Keratinocyte (primary cell): ENCODE data around the gene UROC1. TPM values are rescaled to one million over a fixed set of nuclear protein-coding genes. Genes with fewer than 3 reads are reported as not detected.
A peak's percentile ranks its signal among the peaks of the same experiment; 100 is the strongest.

Source experiments
- DNase-seq: peaks from one replicate; pipeline ENCODE4 v3.0.0-alpha.2; 2011; ENCODE audit warnings: low read depth, missing footprints, low spot score
- FAIRE-seq: peaks from 2 replicates; lab custom pipeline; 2011; peaks lifted over from hg19 to GRCh38; lab: Jason Lieb, UNC
- H2AFZ ChIP-seq: 2 replicates; pipeline ENCODE4 v1.6.0; 2012; ENCODE audit warnings: low read length, control low read depth, inconsistent platforms; ENCODE audit not compliant: control insufficient read depth
- H3K27ac ChIP-seq: 2 replicates; pipeline ENCODE4 v1.5.1; 2011; ENCODE audit warnings: low read length; ENCODE audit not compliant: control insufficient read depth, insufficient read depth
- H3K27me3 ChIP-seq: 3 replicates; pipeline ENCODE4 v1.6.0; 2011; ENCODE audit warnings: low read length; ENCODE audit not compliant: control insufficient read depth, insufficient read depth; ENCODE audit errors: extremely low read depth
- H3K36me3 ChIP-seq, 2 experiments: 2 replicates in 1 of 2; 3 replicates in 1 of 2; pipeline ENCODE4 v1.5.1; 2011; ENCODE audit warnings: low read length in 2 of 2, mild to moderate bottlenecking in 1 of 2; ENCODE audit not compliant: control insufficient read depth in 2 of 2, insufficient read depth in 2 of 2; ENCODE audit errors: extremely low read depth in 1 of 2
- H3K4me1 ChIP-seq: 3 replicates; pipeline ENCODE4 v1.5.1; 2011; ENCODE audit warnings: low read length; ENCODE audit not compliant: control insufficient read depth, insufficient read depth; ENCODE audit errors: extremely low read depth
- H3K4me2 ChIP-seq: 3 replicates; pipeline ENCODE4 v1.6.0; 2011; ENCODE audit warnings: low read depth, low read length; ENCODE audit not compliant: control insufficient read depth, insufficient read depth; ENCODE audit errors: extremely low read depth
- H3K4me3 ChIP-seq, 3 experiments: fragments of 200-600 bp in 1 of 3; sonication (generic) in 1 of 3; 2 replicates in 2 of 3; 3 replicates in 1 of 3; pipeline ENCODE4 v1.5.1; 2011 to 2016; ENCODE audit warnings: low read length in 3 of 3, mild to moderate bottlenecking in 3 of 3, control low read depth in 2 of 3, inconsistent platforms in 1 of 3, low read depth in 1 of 3, mixed read lengths in 1 of 3, mixed run types in 1 of 3, moderate library complexity in 1 of 3; ENCODE audit not compliant: control insufficient read depth in 2 of 3, insufficient read depth in 2 of 3; ENCODE audit errors: extremely low read depth in 1 of 3
- H3K79me2 ChIP-seq: 2 replicates; pipeline ENCODE4 v1.6.0; 2012; ENCODE audit warnings: low read length; ENCODE audit not compliant: control insufficient read depth, insufficient read depth
- H3K9ac ChIP-seq: 3 replicates; pipeline ENCODE4 v1.6.0; 2011; ENCODE audit warnings: low read length; ENCODE audit not compliant: control insufficient read depth, insufficient read depth; ENCODE audit errors: extremely low read depth
- H3K9me1 ChIP-seq: 3 replicates; pipeline ENCODE4 v1.6.0; 2011; ENCODE audit warnings: low read length; ENCODE audit not compliant: control insufficient read depth, insufficient read depth; ENCODE audit errors: extremely low read depth
- H3K9me3 ChIP-seq: 2 replicates; pipeline ENCODE4 v1.5.1; 2012; ENCODE audit warnings: low read depth, low read length; ENCODE audit not compliant: control insufficient read depth
- H4K20me1 ChIP-seq: 3 replicates; pipeline ENCODE4 v1.6.0; 2011; ENCODE audit warnings: low read length; ENCODE audit not compliant: control insufficient read depth, insufficient read depth; ENCODE audit errors: extremely low read depth
- CTCF ChIP-seq, 3 experiments: IDR thresholded peaks in 1 of 3; conservative IDR thresholded peaks in 1 of 3; optimal IDR thresholded peaks in 1 of 3; 2 replicates in 2 of 3; 3 replicates in 1 of 3; pipeline versions ENCODE3 to v1.5.1; 2011; ENCODE audit warnings: low read length in 3 of 3, mild to moderate bottlenecking in 3 of 3, moderate library complexity in 2 of 3, control low read depth in 1 of 3, inconsistent platforms in 1 of 3; ENCODE audit not compliant: insufficient read depth in 2 of 3; ENCODE audit errors: extremely low read depth in 1 of 3
- EZH2 ChIP-seq: IDR thresholded peaks from one replicate; pipeline ENCODE4 v1.6.1; 2012; ENCODE audit warnings: inconsistent platforms, mild to moderate bottlenecking, low read length, moderate library complexity
- dilution Hi-C: fragments of 300-500 bp; cut with MboI; formaldehyde crosslinking; loops from one replicate; pipeline ENCODE4 v1.7.0; 2020; ENCODE audit warnings: low sequenced_read_pairs; ENCODE audit not compliant: extremely low pct_ligation_motif_present
- polyA plus RNA-seq, 5 experiments: library from polyadenylated mRNA; depleted of rRNA in 3 of 5; stranded (reverse) in 3 of 5; stranded (forward) in 1 of 5; unstranded in 1 of 5; fragments of >200 nt; gene quantifications; 1 replicate in 1 of 5; 2 replicates in 3 of 5; 3 replicates in 1 of 5; pipeline versions ENCODE4 v1.2.1 to v1.2.3, GENCODE V29; 2011 to 2012; ENCODE audit warnings: missing spikeins in 2 of 5, low read depth in 1 of 5, low replicate concordance in 1 of 5

The UROC1 gene
- polyA plus RNA-seq, 1 donor (not counting 4 experiments of a cell fraction or from before 2014, with no cell fraction given) = not detected

GRCh38 chr3:126487151-126487771 lies 30.3 kb downstream of the UROC1 start:
- TF ChIP-seq EZH2 (no peak), CTCF (optimal IDR thresholded peaks at IDR 0.05 in 1 of 3, IDR thresholded peaks at IDR 0.05 in 1 of 3, conservative IDR thresholded peaks at IDR 0.05 in 1 of 3; ENCODE audit: extremely low read depth in 1 of 3, insufficient read depth in 2 of 3, low read length in 3 of 3) (no peak)
- peak overlapping the region; percentile 60 for H2AFZ ChIP-seq
- H3K9me1 ChIP-seq = no peaks in the 10 kb centered on the region
- H3K27me3 ChIP-seq = peaks cover 6% of the 10 kb centered on the region
- peaks cover 14% of the 10 kb centered on the region for H3K4me1 ChIP-seq
- DNase-seq (no peak), FAIRE-seq (peak; percentile 13)
- H3K4me2 ChIP-seq = peak overlapping the region; percentile 4
- no peak overlapping the region for H3K9ac ChIP-seq
- dilution Hi-C loops = no loop called here
- no peaks in the 10 kb centered on the region for H4K20me1 ChIP-seq
- H3K79me2 ChIP-seq = no peaks in the 10 kb centered on the region
- H3K9me3 ChIP-seq = no peaks in the 10 kb centered on the region
- H3K27ac ChIP-seq = no peak overlapping the region
- H3K36me3 ChIP-seq = no peaks in the 10 kb centered on the region
- H3K4me3 ChIP-seq = no peak overlapping the region

GRCh38 chr3:126486360-126486847 lies 31.2 kb downstream of the UROC1 start:
- peak; percentile 73 for FAIRE-seq
- no peaks in the 10 kb centered on the region for H3K9me3 ChIP-seq
- H3K36me3 ChIP-seq = no peaks in the 10 kb centered on the region
- H3K4me1 ChIP-seq = peaks cover 14% of the 10 kb centered on the region
- H3K27me3 ChIP-seq = peaks cover 5% of the 10 kb centered on the region
- H3K4me2 ChIP-seq = peak overlapping the region; percentile 4
- no peaks in the 10 kb centered on the region for H3K9me1 ChIP-seq
- no peak overlapping the region for H3K4me3 ChIP-seq
- H2AFZ ChIP-seq = no peak overlapping the region
- no peaks in the 10 kb centered on the region for H3K79me2 ChIP-seq
- dilution Hi-C loops = no loop called here
- H3K27ac ChIP-seq = no peak overlapping the region
- no peak for DNase-seq
- no peak overlapping the region for H3K9ac ChIP-seq
- no peak for TF ChIP-seq CTCF (optimal IDR thresholded peaks at IDR 0.05 in 1 of 3, IDR thresholded peaks at IDR 0.05 in 1 of 3, conservative IDR thresholded peaks at IDR 0.05 in 1 of 3; ENCODE audit: extremely low read depth in 1 of 3, insufficient read depth in 2 of 3, low read length in 3 of 3)
- no peak for TF ChIP-seq EZH2
- H4K20me1 ChIP-seq = no peaks in the 10 kb centered on the region
